ENCODE measurements around the gene PGC. TPM values are rescaled to one million over a fixed set of nuclear protein-coding genes. Genes with fewer than 3 reads are reported as not detected.

PGC gene
- total RNA-seq, 1 experiment from 2014 or later, result not detected

DNA sequence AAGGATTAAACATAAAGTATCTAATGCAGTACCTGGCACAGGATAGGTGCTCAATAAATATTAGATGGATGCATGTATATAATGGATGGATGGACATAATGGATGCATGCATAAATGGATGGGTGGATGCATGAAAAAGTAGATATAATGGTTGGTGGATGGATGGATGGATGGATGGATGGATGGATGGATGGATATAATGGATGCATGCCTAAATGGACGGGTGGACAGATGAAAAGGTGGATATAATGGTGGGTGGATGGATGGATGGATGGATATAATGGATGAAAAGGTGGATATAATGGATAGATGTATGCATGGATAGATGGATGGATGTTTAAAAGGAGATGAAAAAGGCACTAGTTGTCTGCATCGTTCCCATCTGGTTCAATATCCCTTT lies 37.8 kb downstream of the PGC start:
- Histone ChIP-seq H3K4ac (ENCODE audit: low read depth, low read length) (no peak overlapping the region), H3K79me2 (ENCODE audit: insufficient read depth, low read length) (no peaks in the 10 kb centered on the region), H2BK12ac (ENCODE audit: insufficient read length, low read depth, low read length) (no peak overlapping the region), H3K23me2 (ENCODE audit: insufficient read length, low read depth, low read length, poor library complexity, severe bottlenecking) (no peaks in the 10 kb centered on the region), H3K27me3 (ENCODE audit: insufficient read depth, low read length) (no peaks in the 10 kb centered on the region), H2BK120ac (ENCODE audit: low read depth, low read length, poor library complexity, severe bottlenecking) (no peak overlapping the region), H3K14ac (ENCODE audit: insufficient read depth, low read length) (no peak overlapping the region), H3K18ac (ENCODE audit: insufficient read length, low read depth, low read length) (no peak overlapping the region), H3K9ac (ENCODE audit: extremely low read depth, insufficient read length, low read length) (no peak overlapping the region), H2BK5ac (ENCODE audit: insufficient read length, low read length) (no peak overlapping the region), H3T11ph (ENCODE audit: low read length) (no peak overlapping the region), H4K91ac (ENCODE audit: insufficient read length, low read depth, low read length) (no peak overlapping the region), H3K23ac (ENCODE audit: insufficient read length, low read depth, low read length) (no peak overlapping the region), H4K20me1 (ENCODE audit: control insufficient read depth, insufficient read depth, insufficient read length) (peaks cover 2% of the 10 kb centered on the region), H3K56ac (ENCODE audit: insufficient read length, low read depth, low read length) (no peak overlapping the region), H3K4me1 (ENCODE audit: insufficient read depth, low read length) (no peaks in the 10 kb centered on the region; the same call in 1 of the 2 replicates), H4K8ac (replicated peaks; ENCODE audit: insufficient read length, low read depth, low read length) (no peak overlapping the region), H2AK5ac (ENCODE audit: insufficient read length, low read length) (no peak overlapping the region), H2BK15ac (ENCODE audit: low read depth, low read length) (no peak overlapping the region), H4K5ac (ENCODE audit: insufficient read length, low read depth, low read length) (no peak overlapping the region), H2BK20ac (ENCODE audit: low read depth, low read length, poor library complexity, severe bottlenecking) (no peak overlapping the region), H3K4me2 (ENCODE audit: insufficient read depth, insufficient read length, low read length) (no peak overlapping the region), H3K27ac (ENCODE audit: insufficient read length, low read depth, low read length) (no peak overlapping the region), H3K9me3 (ENCODE audit: control insufficient read depth, low read depth, low read length) (no peaks in the 10 kb centered on the region), H3K79me1 (ENCODE audit: insufficient read depth, low read depth, low read length, poor library complexity, severe bottlenecking) (no peaks in the 10 kb centered on the region), H2AFZ (ENCODE audit: low read length) (no peak overlapping the region)
- H3K27ac Mint-ChIP-seq, result no peak overlapping the region
- 100% methylated on average over 1 of the region's 2 CpGs for WGBS (ENCODE audit: extremely low coverage, insufficient read length, low lambda C conversion rate)
- H3K4me1 Mint-ChIP-seq, result peaks cover 7 to 13% of the 10 kb centered on the region in 2 experiments
- no peak overlapping the region for H3K4me3 Mint-ChIP-seq
- H3K36me3 Mint-ChIP-seq (ENCODE audit: insufficient read depth in 1 of 3, low read depth in 3 of 3), result no peaks in the 10 kb centered on the region
- peaks cover 13% of the 10 kb centered on the region for H3K27me3 Mint-ChIP-seq (ENCODE audit: low read depth)
- no peaks in the 10 kb centered on the region for H3K9me3 Mint-ChIP-seq
- TF ChIP-seq, protein P1, sequence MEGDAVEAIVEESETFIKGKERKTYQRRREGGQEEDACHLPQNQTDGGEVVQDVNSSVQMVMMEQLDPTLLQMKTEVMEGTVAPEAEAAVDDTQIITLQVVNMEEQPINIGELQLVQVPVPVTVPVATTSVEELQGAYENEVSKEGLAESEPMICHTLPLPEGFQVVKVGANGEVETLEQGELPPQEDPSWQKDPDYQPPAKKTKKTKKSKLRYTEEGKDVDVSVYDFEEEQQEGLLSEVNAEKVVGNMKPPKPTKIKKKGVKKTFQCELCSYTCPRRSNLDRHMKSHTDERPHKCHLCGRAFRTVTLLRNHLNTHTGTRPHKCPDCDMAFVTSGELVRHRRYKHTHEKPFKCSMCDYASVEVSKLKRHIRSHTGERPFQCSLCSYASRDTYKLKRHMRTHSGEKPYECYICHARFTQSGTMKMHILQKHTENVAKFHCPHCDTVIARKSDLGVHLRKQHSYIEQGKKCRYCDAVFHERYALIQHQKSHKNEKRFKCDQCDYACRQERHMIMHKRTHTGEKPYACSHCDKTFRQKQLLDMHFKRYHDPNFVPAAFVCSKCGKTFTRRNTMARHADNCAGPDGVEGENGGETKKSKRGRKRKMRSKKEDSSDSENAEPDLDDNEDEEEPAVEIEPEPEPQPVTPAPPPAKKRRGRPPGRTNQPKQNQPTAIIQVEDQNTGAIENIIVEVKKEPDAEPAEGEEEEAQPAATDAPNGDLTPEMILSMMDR (conservative IDR thresholded peaks at IDR 0.05), result no peak
- DNase-seq, result no peak

Data from H9 (cell line).